ENCODE data around the gene APOC1.

Gene APOC1

DNA sequence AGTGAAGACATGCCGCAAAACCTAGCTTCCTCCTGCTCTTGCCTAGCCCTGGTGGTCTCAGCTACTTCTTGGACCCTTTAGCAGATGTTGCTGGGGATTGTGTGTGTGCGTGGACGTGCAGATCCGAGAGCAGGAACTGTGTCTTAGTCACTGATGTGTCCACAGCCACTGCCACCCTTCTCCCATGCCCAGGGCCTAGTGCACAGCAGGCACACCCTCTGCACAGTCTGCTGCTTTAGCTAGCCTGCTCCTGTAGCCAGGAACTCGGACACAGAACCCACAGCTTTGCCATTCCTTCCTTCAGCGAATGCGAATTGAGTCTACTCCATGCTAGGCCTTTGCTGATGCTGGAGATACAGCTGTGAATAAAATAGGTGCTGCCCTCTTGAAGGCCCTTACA lies 43.1 kb downstream of the APOC1 start:
- no peak for DNase-seq

DNA sequence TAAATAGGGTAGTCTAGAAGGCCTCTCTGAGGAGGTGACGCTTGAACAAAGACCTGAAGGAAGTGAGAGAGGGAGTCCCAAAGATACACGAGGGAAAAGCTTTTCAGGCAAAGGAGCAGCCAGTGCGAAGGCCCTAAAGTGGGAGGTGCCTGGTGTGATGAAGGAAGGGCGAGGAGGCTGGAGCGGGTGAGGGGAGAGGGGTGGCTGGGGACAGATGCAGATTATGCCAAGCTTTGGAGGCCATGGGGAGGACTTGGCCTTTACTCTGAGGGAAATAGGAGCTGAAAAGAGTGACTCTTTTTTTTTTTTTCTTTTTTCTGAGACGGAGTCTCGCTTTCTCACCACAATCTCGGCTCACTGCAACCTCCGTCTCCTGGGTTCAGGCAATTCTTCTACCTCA lies 43.7 kb downstream of the APOC1 start:
- DNase-seq, result no peak

DNA sequence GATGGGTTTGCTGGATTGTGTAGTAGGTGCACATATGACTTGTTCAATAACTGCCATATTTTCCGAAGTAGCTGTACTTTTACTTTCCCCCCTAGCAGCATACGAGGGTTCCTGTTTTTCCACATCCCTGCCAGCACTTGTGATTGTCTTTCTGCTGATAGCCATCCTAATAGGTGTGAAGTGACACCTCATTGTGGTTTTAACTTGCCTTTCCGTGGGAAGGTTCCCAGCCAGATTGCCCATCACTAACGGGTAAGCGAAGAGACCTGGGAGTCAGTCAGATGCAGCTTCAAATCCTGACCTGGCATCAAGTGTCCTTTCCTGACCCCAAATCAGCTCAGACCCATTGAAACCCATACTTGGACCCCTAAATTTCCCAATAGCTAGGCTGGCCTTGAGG lies 45.3 kb downstream of the APOC1 start:
- DNase-seq, result no peak

DNA sequence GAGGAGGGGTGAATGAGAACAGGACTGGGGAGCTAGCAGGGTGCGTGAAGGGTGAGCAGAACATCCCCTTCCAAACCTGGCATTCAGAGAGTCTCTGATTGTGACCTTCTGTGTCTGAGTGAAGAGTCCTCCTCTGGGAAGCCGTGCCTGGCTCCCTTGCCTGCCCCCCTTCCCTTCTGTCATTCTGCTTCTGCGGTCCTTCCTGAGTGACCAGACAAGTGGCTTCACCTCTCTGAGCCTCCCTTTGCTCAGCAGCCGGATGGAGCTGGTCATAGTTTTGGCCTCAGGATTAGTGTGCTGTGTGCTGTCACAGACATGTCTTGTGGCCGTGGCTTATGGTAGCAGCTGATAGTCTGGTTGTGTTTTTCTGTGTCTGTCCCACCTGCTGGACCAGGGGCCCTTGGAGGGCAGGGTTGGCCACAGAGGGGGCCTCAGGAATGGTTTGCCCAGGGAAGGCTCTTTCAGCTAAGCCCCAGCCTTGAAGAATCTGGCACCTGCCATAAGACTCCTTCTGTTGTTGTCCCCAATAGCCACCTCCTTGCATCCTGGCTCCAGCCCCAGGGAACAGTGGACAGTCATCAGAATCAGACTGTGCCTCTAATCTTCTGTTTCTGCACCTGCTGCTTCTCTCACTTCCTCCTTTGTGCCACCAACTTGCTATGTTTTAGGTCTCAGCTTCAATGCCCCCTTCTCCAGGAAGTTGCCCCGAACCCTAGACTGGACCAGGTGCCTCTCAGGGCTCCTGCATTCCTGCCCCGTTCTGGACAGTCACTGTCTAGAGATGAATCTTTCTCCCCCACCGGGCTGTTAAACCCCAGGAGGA lies 46.7 kb downstream of the APOC1 start:
- DNase-seq, result no peak

DNA sequence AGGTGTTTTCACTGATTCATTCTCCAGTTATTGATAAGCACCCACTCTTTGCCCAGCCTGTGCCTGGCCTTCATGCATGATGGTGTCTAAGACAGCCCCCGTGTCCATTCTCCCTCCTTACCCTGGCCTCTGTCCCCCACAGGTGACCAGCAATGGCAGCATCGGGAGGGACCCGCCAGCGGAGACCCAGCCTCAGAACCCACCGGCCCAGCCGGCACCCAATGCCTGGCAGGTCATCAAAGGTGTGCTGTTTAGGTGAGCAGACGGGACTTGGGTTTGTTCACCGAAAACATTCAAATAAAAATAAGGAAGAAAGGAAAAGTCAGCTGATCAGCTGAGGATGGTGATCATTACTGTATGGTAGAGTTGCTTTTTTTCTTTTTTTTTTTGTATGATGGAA lies 47.4 kb downstream of the APOC1 start:
- no peak for DNase-seq

DNA sequence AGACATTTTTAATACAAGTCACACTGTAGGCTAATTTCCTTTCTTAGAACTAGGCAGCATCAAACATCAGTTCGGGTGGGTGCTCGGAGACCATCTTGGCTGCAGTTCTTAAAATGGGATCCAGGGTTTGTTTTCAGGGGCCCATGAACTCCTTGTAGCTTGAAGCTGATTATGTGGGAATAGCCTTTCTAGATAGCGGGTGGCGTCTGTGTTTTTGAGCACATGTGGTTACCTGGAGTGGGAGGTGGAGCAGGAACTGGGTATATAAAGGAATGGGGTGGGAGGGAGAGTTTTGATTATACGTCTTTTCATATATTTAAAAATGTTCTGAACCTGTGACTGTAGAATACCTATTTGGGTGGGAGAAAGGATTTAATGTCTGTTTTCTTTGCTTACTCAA lies 53.7 kb downstream of the APOC1 start:
- DNase-seq, result no peak

DNA sequence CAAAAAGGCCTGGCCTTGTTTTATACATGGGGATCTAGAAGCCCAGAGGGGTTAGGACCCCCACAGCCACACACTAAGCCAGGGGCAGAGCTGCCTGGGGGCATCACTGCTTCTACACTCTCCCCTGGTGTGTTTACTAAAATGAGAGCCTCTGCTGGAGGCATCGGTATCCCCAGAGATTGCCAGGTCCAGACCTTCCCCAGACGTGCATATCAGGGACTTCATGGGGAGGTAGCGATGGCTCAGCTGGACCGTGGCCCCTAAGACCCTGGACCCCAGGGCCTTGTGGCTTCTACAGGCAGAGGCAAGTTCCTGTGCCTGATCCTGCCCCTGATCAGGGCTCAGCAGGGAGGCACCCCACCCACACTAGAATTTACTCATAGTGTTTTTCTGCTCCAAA lies 54.3 kb downstream of the APOC1 start:
- DNase-seq, result no peak
